SK-N-SH treated with all-trans-retinoic acid at 6 μM for 48 hours (cell line): ENCODE measurements around the gene PTH1R.

Experiments
- PPARA ChIP-seq: fragments of 250-450 bp; sonication (Bioruptor Pico); IDR thresholded peaks from 2 replicates; pipeline ENCODE4 v1.5.0; 2020; ENCODE audit warnings: mild to moderate bottlenecking, borderline replicate concordance
- TF ChIP-seq, protein P1 (sequence below): fragments of 250-450 bp; sonication (Bioruptor Pico); IDR thresholded peaks from 2 replicates; pipeline ENCODE4 v1.5.1; 2020; ENCODE audit warnings: low read depth, mild to moderate bottlenecking, moderate library complexity

DNA sequence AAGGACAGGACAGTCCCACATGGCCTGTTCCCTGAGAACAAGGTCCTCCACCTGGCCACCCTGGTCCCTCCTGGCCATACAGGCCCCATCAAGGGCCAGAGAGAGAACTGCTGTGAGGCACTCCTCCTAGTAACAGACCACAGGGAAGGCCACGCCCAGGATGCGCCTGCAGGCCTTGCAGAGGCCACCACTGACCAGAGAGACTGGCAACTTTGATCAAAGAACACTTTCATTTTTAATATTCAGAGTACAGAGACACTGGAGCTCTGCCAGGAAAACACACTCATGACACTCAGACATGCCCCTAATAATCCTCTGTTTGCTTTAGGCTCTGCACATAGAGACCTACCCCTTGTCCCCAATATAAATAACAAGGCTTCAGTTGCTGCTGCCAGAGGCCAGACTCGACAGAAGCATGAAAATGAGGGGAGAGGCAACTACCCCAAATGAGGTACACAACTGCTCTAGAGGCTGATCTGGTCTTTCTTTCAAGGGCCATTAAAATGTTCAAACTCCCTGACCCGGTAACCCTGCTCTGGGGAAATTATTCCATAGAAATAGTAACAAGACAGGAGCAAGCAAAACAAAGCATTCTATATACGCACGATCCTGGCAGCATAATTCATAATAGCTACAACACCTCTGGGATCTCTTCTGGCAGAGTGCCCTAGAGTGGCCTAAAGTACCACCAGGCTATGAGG, 54.3 kb downstream of the PTH1R start:
- TF ChIP-seq PPARA (CRISPR knock-in tag), result no peak
- TF ChIP-seq, protein P1, sequence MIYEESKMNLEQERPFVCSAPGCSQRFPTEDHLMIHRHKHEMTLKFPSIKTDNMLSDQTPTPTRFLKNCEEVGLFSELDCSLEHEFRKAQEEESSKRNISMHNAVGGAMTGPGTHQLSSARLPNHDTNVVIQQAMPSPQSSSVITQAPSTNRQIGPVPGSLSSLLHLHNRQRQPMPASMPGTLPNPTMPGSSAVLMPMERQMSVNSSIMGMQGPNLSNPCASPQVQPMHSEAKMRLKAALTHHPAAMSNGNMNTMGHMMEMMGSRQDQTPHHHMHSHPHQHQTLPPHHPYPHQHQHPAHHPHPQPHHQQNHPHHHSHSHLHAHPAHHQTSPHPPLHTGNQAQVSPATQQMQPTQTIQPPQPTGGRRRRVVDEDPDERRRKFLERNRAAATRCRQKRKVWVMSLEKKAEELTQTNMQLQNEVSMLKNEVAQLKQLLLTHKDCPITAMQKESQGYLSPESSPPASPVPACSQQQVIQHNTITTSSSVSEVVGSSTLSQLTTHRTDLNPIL (CRISPR knock-in tag), result no peak
